HG03565 (cell line): ENCODE data around the gene PRDM5.
"Not testable (repeated sequence)": the region's sequence is repeated elsewhere in the genome, so short reads cannot be mapped to it uniquely, and the experiment has no call there.

Experiments
- ATAC-seq: cut with Tn5 transposase; IDR thresholded peaks from one replicate; pipeline ENCODE4 v1.9.1; 2021; ENCODE audit warnings: mild to moderate bottlenecking, moderate library complexity; ENCODE audit not compliant: unreplicated experiment

The PRDM5 gene

DNA sequence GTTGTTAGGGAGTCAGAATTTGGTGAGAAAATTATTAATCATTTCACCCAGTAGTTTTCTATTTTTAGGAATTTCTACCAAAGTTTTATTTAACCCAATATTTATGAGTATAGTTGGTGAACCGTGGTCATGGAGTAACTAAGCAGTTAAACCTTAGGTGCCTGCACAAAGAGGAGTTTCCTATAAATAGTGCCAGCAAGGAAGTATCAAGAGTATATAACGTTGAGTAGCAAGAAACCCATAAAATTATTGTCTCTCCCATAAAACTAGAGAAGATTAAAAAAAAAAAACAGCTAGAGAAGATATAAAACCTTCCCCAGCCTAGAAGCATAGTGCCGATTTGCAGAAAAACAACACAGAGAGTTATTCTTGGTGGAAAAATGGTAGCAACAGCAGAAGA lies 158.9 kb downstream of the PRDM5 start:
- no peak for ATAC-seq

DNA sequence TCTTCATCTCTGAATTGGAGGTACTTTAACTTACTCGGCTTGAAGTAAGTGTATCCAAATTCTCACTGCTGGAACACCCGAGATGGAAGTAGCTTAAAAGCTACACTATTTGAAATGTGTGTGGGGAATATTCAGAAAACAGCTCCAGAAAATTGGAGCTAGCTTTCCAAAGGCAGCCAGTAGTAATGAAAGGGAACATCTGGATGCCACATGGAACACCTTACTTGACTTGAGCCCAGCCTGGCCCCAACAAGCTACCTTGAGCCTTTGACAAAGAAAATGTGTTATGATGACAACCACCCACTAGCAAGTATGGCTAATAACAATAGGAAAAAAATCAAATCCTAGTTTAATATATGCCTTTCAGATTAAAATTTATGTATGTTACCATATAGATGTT lies 161.5 kb downstream of the PRDM5 start:
- ATAC-seq = no peak

DNA sequence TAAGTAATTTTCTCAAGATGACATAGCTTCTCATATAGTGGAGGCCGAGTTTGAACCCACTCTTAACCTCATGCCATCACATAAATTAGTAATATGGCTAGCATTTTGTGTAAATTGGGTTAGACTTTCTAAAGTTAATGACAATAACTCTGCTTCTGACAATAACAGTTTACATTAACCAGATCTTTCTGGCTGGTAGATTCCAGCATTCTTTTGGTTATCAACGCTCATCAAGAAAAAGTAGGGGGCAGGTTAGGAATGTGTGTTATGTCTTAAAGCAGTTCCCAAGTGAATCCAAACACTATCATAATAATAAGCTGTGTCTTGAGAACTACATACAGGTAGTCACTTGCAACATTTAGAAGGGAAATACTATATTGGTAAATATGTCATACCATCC lies 162.5 kb downstream of the PRDM5 start:
- ATAC-seq = no peak

DNA sequence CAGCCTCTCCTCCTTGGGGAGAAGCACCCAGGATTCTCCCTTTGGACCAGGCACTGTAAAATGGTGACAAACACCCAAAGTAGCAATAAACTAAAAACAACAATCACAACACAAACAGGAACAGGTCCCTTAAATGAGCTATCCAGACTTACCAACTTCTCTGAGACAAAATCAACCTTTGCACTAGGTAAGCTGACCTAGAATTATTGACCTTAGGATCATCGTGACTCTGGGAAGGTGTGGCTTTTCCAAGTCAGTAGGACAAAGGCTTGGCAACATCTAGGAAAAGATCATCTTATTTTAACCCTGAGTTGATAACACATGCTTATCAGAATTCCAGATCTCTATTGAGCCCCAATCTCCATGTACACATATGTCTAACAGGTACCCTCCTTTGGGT lies 166.7 kb downstream of the PRDM5 start:
- no peak for ATAC-seq

DNA sequence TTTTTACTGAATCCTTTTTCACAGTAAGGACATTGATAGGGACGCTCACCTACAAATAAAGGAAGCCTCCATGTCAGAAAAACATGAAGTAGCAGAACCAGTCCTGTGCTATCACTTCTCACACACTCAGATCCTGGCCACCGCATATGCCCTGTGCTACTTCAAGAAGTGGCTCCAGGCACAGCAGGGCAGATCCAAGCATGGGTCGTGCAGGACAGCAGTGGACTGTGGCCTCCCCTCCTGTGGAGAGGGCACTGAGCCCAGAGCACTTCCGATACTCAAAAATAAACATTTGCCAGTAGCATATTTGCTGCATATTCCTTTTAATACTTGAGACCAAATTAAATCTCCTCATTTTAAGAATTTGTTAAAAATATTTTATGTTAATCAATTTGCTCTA lies 167.9 kb downstream of the PRDM5 start:
- no peak for ATAC-seq

DNA sequence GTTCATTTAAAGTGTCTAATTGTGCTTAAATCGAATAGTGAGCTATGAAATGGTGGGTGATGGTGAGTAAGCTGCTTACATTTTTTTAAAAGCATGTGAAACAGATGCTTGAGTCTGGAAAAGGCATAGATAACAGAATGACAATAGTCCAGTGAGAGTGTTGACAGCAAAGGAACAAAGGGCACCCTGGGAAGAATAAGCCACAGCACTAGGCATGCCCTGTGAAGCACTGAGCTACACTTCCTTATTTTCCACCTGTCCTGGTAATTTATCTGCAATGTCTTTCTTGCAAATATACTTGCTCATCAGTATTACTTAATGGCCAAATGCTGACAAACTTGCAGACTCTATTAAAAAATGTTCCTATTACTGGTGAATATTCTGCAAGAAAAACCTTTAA lies 168.7 kb downstream of the PRDM5 start:
- ATAC-seq = no peak

DNA sequence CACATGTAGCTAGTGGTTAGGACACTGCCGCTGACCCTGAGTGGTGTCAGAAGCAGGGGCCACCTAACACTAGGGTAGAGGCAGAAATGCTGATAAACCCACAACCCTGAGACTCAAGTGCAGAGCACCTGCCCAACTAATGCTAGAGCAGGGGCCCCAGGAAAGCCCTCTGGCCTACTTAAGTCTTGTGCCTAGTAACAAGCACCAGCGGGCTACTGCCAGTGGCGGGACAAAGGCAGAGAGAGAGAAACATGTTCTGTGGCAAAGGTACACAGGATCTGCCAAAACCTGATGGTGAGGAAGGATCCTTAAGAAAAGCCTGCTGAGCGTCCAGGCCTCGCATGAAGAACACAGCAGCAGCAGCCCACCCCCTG lies 172.4 kb downstream of the PRDM5 start:
- no peak for ATAC-seq

DNA sequence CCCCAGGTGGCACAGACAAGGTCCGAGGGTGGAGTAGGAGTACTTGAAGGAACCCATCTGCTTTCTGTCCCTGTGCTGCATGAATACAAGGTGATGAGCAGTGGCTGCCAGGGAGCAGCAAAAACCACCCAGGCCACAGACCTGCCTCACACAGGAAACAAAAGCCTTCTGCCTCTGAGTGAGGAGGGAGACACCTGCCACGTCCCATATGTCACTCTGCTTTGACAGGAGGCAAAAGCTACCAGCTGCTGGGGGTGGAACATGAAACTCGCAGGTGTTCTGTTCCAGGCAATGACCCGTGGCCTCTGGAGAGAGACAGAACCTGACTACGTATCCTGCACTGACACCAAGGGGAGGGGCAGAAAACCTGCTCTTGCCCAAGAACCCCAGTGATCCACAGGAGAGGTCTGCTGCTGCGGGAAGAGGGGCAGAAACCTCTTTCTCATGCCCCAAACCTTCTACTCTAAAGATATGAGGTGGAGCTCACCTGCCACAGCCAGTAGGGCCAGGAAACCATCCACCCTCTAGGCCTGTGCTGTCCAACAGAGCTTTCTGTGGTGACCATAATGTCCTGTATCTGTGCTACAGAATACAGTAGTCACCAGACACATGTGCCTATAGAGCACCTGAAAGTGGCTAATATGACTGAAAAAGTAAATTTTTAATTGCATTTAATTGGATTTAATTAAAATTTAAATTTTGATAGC lies 172.9 kb downstream of the PRDM5 start:
- ATAC-seq = peak; percentile 98

DNA sequence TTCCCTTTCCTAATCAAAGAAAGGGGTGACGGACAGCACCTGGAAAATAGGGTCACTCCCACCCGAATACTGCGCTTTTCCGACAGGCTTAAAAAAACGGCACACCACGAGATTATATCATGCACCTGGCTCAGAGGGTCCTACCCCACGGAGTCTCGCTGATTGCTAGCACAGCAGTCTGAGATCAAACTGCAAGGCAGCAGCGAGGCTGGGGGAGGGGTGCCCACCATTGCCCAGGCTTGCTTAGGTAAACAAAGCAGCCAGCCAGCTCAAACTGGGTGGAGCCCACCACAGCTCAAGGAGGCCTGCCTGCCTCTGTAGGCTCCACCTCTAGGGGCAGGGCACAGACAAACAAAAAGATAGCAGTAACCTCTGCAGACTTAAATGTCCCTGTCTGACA lies 180.9 kb downstream of the PRDM5 start:
- ATAC-seq = not testable (repeated sequence)

DNA sequence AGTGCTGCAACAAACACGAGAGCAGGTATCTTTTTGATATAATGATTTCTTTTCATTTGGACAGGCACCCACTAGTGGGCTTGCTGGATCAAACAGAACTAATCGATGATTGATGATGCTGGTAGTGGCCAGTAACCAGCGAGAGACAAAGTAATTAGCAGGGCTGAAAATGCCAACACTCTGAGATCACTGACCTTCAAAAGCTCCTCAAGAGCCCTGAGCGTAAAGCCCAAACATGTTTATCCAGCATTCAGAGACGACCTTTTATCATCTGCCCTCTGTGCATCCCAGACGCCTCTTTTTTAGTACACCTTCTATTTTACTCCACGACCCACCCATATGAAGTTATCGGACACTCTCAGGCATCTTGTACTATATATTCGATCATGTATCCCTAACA lies 186.2 kb downstream of the PRDM5 start:
- no peak for ATAC-seq

DNA sequence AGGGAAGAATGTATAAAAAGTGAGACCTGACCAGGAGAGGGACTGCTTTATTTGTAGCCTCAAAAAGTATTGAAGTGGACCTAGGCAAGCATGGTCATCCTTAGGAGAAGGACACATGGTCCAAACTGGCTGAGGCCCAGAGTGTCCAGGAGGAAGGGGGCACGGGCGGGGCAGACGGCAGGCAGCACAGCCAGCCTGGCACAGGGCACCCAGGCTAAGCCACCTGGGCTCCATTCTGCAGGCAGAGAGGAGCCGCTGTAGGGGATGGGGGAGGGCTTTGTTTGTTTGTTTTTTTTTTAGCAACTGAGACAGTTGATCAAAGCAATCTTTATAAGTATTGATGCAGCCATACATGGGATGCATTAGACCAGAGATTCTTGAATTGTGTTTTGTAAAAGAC lies 188.6 kb downstream of the PRDM5 start:
- no peak for ATAC-seq

DNA sequence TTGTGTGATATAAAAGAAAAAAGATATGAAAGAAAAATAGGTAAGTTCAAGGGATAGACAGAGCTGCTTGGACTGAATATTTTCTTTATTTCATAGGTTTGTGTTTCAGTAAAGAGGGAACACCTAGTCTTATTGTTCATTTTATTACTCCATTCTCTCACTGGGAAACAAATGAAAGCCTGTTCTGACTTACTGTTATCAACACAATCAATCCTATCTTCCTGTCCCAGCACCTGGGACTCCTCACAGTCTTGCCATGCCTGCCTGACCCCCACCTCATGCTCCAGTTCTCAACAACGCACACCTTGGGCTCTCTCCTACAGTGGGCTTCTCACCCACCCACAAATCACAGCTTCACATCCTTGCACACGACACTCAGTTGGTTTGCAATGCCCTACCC lies 189.5 kb downstream of the PRDM5 start:
- no peak for ATAC-seq

DNA sequence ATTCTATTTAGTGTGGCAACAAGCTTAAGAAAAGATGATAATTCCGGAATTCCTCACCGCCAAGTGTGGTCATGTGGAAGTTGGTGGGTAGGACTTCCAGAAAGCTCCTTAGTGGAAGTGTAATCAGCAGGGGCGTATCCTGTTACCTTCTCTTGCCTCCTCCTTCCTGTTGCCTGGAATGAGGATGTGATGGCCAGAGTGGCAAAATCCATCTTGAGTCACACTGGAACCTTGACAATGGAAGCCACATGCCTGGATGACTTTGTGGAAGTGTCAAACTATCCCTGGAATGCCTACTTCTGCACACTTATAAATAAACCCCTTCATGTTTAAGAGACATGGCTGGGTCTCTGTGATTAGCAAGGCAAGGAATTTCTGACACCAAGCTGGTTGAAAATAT lies 191.0 kb downstream of the PRDM5 start:
- no peak for ATAC-seq

DNA sequence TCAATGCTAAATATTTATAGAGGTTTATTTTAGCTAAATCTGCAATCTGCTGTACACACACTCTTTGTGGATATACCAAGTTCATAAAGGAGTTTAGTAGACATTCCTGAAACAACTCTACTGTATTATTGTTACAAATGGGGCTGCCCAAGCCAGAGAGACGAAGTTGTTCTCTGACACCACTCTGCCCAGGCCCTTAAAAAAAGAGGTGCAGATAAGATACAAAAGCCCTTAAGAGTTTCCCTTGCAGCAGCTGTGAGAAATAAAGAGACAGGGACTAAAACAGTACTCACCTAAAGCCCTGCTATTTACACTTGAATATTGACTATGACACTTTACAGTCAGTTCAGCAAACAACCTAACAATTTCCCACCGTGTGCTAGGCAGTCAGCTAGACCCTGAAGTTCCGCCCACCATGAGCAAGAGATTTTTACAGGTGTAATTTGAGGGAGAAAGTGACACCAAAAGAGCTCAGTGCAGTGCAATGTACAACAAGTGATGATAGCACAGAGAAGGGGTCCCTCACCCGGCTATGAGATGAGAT lies 191.7 kb downstream of the PRDM5 start:
- ATAC-seq = no peak

DNA sequence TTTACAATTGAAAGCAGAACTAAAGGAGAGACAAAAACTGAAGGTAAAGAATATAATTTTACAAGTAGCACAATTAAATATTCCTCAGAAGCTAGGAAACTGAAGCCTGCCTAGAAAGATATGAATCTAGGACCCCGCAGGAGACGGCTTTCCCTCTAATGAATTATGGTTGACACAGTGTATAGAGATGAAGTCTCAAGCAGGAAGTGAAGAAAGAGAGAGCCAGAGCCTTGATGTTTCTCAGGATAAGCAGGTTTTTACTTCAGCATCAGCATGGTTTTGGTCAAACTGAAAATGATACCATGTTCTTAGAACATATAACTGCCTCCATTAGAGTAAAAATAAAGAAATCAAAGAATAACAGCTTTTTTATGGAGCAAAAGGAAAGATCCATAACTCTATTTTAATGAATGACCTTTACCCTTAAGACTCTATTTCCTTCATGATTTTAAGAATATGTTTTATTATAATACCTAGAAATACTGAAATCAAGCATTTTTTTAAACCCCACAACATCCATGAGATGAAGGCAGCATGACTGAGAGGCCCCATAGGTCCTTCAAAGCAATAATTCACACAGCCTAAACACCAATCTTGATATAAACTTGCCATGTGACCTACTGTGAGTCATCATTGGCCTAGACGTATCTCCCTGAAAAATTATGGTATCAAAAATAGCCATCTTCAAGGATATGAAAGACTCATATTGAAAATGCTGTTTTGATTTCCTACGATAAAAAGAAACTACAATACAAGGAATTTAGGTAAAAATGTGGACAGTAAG lies 193.4 kb downstream of the PRDM5 start:
- no peak for ATAC-seq

DNA sequence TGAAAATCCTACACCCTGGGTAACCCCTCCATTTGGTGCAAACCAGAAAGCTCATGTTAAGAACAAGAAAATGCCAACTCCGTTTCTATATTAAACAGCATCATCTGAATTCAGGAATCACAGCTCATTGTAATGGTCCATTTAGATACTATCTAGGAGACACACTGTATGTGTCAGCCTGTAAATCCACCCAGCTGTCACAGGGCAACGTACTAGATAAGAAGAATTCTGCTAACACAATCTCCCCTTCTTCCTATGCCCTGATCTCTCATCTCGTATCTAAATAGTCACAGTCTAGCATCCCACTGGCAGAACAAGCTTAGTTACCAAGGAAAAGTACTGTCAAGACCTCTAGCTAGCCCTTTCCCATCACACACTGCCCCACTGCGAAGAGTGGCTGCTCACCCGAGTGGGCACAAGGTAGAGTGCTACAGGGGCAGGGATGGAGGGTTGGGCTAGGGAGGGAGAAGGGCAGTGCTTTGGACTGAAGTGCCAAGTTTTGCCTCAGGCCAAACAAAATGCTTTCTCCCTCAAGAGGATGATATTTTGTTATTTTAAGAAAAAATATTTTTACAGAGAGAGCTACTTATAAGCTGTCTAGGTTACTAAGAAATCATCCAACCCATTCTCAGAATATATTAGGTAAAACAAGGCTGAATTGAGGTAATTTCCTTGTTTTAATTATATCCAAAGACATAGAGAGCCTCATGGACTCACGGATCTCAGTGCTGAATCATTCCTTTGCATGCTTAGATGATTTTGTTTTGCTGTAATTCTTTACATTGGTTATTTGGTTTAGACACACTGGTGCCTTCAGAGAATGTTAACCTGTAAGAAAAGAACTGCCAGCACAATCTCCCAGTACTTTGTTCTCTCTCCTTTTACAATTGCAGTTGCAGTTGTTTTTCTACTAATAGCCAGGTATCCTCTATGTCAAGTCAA lies 196.6 kb downstream of the PRDM5 start:
- ATAC-seq = no peak

DNA sequence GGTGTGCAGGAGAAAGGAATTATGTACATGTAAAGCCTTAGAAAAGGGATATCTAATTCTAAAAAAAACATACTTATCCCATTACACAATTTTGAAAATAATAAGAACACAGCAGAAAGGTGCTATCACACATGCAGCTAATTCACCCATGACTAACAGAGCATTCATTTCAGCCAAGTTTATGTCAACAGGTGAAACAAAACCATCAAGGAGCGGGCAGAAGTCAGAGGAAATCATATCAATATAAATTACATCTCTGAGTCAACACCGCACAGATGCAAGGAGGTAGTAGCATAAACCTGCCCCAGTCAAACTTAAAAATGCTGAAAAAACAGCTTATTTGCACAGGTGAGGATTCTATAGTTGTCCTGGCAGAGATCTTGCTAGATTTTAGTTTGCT lies 197.9 kb downstream of the PRDM5 start:
- ATAC-seq = no peak

DNA sequence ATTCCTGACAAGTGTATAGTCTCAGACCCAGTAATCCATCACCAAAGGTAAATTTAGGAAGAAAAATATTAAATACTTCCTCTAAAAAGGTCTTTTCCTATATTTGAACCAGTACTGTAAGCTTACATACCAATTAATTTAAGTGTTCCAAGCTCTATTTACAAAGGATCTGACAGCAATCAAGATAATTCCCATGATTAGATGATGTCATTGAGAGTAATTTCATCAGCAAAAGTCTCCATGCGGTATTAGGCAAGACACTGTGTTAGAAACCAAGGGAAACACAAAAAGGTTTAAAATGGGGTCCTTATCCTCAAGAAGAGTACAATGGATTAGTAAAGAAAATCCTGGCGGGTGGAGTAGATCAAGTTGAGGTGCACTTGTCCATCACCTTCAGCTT lies 198.5 kb downstream of the PRDM5 start:
- ATAC-seq = no peak

DNA sequence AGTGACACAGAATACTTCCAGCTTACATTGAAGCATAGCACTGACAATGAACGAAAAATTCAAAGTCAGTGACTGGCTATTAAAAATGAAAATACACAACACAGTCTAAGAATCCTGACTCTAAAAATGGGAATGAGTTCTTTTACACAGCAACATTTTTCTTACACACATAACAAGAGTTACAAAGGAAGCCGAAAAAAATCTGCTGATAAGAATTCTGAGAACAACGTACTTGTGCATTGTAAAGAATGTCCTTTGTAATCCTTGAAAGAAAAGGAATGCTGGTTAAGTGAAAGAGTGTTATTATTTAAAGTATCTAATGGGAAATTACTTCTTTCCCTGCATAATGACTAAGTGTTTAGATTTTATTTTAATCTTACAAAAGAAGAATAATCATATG lies 199.4 kb downstream of the PRDM5 start:
- ATAC-seq = no peak

DNA sequence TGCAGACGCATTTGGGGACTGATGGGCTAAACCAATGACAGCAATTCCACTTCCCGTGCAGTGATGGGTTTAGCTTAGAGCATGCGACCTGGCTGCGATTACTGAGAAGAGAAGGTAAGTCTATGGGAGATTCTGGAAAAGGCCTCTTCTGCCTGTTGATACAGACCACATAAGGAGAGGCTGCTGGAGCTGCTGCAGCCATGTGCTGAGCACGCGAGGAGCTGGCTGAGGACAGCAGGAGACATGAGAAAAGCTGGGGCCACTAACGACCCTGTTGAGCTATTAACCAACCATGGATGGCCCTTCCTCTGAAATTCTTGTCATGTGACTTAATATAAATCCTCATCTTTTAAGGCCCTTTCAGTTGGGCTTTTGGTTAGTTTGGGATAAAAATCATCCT lies 199.9 kb downstream of the PRDM5 start:
- no peak for ATAC-seq

DNA sequence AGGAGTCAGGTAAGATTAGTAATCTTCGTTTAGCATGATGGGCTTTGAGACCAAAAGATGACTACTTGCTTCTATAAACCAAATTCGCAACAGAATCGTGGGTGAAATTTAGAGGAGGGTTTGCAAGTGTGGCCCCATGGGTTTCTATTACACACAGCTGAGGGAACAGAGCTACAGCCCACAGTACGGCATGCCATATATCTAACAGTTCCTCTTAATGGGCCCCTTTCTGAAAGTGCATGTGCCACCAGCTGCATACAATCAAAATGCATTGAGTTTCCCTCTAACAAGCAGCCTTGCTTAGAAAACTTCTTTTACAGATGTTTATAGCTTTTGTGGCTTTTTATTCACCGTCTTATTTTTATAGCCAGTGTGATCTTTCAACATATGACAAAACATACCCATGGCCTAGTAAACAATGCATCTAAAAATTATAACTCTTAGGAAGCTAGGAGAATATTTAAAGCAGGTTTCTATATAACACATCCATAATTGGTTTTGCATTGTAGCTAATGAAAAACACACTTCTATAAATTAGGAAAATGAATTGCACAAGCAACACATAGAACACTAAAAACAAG lies 202.1 kb downstream of the PRDM5 start:
- no peak for ATAC-seq
